ENCODE data around the gene MSI2.
"Not testable (repeated sequence)": the region's sequence is repeated elsewhere in the genome, so short reads cannot be mapped to it uniquely, and the experiment has no call there.

MSI2 gene

DNA sequence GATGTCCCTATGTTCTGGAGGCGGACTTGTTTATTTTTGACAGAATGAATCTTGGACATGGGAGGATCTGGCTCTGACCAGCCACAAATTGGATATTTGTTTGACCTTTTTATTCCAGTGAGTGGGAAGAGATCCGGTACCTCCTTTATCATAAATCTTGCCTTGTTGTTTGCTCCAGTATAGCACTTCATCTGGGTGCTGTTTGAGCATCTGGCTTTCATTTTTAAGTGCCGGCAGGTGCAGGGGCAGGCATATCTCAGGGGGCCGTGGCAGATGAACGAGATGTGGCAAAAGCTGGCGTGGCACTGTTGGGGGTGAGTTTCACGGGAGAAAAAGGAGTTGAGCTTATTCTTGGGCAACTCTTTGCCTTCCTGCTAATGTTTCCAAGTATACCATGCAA is 37.8 kb downstream of the MSI2 start:
- no peak for DNase-seq

DNA sequence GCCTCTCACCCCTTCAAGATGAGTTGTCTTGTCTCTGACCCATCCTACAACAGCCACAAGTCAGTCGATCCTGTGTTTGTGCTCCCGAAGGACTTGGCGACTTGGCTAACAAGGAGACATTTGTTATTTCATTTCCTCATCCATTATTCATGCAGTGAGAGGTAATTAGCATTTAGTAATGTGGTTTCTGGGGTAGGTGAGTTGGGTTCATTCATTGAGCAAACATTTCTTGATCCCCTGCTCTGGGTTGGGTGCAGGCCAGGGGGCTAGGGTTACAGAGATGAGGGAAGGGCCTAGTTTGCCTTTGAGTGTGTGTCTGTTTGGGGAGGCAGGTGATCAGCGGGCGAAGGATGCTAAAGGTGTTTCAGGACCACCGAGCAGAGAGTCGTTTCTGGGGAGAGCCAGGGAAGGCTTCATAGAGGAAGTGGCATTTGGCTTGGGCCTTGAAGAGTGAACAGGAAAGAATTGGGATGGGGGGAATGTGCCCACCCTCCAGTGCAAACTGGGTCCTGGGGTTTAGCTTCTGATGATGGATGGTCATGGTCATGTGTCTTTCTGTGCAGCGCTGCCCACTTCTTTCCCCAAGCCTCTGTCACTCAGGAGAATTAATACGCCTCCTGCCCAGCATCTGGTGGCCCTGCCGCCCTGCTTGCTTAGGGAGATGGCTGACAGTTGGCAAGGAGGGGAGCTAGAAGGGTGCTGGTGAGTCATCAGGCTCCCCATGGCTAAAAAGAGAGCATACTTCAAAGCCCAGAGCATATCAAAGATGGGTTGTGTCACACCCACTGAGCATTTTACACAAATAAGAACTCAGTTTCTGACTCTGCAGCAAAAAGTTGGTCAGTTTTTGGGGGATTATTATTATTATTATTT is 38.5 kb downstream of the MSI2 start:
- DNase-seq: peak; percentile 19

DNA sequence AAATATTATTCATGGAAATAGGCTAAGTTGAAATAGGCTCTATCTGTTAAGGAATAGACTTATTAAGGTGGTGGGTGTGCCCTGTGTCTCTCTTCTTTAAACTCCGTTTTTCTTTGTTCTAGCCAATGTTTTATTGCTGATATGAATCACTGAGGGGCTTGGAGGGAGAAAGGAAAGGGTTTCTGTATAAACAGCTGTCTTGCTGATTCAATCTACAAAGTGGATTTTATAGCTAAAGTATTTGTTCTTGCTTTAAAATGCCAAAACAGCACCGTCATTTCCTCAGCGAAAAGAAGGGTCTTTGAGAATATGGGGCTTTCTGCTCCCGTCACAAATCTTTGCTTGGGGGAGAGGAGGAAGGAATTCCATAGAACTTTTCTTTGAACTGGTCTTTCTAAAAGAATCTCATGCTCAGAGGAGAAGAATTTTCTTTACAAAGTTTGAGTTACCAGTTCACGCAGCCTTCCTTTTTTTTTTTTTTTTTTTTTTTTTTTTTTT is 39.3 kb downstream of the MSI2 start:
- no peak for DNase-seq

DNA sequence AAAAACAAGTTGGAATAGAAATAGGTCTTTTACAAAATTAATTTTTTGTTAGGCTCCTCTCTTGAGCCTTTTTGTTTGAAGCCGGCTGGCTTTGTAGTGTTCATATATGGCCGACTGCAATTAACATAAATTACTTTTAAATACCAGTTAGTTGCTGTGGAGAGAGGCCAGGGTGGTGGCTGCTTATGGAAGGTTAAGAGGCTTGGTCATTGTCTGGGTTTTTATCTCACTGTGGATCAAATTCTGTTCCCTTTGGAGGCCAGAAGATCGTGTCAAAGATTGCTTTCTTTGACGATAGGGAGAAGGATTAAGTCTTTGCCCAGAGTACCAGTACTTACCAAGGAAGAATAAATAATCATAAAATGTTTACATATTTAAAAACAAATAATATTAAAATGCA is 39.9 kb downstream of the MSI2 start:
- DNase-seq: no peak

GRCh38 chr17:57299176-57299575 is 42.9 kb downstream of the MSI2 start:
- no peak for DNase-seq

- not testable (repeated sequence) for DNase-seq
Observed at GRCh38 chr17:57300592-57300991, 44.3 kb downstream of the MSI2 start.

GRCh38 chr17:57302690-57303465 is 46.6 kb downstream of the MSI2 start:
- no peak for DNase-seq

- no peak for DNase-seq
Observed at GRCh38 chr17:57305144-57305728, 48.9 kb downstream of the MSI2 start.

DNA sequence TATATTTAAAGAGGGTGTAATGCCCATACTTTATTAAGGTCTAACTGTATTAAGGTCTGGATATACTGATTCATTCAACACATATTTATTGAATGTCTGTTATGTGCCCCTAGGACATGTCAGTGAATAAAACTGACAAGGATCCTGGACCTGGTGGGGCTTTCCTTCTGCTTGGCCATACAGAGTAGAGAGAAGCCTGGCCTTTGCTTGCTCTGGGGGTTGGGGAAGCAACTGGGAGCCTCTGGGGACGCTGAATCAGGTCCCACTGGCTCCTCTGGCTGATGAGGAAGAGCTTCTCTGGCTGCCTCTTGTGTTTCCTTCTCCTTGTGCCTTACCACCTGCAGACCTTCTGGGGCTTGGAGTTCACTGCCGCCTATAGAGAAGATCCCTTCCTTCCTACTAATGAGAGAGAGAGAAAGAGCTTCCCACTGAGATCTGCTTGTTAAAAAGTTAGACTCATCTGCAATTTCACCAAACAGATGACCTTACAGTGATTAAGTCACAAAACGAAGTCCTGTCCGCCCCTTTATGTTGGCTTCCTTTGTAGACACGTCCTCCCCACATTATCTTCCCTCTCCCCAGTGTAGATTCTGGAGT is 49.7 kb downstream of the MSI2 start:
- no peak for DNase-seq

GRCh38 chr17:57308543-57309186 is 52.3 kb downstream of the MSI2 start:
- DNase-seq: no peak

DNA sequence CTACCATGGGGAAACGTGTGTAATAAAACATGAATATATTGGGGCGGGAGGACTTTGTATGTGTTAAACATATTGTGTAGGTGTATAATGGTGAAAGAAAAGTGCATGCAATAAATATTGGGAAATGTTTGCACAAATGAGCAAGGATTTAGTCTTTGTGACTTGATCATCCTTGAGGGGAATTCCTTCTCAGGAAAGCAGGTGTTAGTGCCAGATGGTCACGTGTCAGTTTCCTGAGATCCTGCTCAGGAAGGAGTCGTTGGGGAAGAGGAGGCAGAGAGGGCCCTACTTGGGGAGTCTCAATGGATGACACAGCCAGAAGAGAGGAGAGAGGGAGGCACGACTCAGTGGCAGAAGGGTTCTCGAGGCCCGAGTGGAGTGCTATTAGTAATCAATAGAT is 53.2 kb downstream of the MSI2 start:
- no peak for DNase-seq

- DNase-seq: no peak
Observed at GRCh38 chr17:57311281-57312216, 55.2 kb downstream of the MSI2 start.

DNA sequence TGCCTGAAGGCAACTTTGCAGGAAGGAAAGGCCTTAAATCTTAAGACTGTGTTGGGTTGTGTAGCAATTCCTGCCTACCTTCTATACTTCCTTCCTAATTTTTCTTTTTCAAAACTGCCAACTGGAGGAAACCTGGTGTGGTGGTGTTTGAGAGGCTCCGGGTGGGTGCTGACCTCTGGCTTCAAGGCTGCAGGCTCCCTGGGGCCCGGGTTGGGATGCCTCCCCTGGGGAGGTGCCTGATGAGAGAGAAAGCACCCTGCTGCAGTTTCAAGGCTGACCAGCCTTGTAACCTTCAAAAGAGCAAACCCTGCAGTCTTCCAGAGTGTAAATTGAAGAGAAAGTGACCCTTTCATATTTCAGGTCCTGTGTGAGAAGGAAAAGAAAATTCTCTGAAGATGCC is 55.9 kb downstream of the MSI2 start:
- DNase-seq: no peak

DNA sequence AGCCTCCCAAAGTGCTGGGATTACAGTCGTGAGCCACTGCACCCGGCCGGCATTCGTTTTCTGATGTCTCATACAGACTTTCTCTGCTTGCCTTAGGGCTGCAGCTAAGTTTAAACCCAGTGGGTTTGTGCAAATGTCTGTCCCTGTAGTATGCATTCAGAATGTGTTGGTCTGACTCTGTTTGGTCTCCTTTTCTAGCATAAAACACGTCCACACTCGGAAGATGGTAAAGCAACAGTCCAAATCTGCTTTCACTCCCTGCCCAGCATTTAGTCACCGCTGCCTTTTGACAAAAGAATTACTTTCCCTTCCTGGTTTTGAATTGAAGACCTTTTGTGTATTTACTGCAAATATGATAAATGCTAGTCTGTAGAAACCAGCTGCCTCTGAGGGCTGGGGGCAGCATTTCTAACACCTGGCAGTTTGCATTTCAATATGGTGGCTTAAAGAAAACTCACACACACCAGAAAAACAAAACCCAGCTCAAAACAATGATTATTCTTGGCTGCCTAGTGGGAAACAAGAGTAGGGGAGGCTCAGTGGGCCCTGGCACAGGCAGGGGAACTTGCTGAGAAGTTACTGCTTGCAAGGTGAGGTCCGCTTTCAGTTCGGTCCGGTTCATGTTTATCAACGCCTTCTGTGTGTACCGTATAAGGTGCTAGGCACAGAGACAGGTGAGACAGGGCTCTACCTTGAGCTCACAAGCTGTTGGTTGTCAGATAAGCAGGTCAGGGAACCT is 56.9 kb downstream of the MSI2 start:
- DNase-seq: no peak

DNA sequence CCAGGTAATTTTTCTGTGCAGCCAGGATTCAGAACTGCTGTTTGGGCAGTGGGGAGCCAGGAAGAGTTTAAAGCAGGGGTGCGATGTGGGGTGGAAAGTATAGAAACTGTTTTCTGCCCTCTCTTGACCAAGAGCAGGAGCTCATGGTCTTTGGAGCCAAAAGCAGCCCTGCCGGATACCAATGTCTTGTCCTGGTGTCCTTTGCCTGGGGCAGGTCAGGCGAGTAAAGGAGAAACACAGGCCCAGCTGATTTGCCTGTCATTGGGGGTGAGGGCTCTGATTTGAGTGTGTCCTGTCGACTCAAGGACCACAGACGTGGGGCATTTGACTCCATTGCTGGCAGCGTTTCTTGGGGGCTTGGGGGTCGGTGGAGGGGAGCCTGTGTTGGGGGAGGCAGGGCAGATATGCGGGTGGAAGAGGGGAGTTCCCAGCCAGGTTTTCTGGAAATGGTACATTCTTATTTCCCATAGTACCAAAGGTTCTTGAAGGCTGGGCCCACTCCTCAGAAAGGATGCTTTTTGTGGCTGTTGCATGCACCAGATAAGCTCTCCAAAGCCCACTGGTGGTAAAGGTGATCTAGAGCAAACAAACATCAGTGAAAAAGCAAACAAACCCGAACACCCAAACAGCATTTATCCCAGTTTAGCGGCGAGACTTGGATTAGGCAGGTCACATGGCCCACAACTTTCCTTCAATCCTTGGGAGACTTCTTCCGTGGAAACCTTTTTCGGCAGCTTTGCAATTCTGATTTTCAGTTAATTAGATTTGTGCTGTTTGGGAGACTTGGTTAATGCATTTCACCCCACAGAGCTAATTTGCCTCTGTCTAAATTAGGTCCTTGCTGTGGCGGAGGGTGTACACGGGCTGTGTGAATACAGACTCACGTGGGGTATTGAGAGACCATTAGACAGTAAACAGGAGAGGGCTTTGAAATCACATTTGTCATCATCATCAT is 59.0 kb downstream of the MSI2 start:
- no peak for DNase-seq

DNA sequence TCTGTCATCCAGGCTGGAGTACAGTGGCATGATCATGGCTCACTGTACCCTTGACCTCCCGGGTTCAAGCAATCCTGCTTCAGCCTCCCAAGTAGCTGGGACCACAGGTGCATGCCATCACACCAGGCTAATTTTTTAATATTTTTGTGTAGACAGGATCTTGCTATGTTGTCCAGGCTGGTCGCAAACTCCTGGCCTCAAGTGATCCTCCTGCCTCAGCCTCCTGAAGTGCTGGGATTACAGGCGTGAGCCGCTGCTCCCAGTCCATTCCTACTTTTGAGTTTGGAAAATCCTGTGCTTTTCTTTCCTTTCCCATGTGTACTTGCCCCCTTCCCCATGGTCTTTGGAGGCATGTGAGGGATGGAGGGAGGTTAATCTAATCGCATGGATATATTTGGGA is 60.0 kb downstream of the MSI2 start:
- DNase-seq: no peak

DNA sequence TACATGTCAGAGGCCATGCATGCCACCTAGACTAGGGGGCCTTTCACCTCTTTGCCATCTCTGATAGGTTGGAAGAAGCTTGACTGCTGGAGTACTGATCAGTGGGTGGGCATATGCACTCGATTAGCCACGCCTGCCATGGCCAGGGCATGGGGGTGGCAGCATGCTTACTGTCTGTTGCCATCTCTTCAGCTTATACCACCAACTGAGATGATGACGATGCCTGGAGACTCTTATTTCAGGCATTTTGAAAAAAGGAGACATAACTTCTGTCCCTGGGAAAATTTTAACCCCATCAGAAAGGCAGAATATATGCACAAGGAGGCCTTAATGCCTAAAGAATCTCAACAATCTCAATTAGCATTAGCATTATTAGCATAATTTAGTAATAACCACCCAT is 60.8 kb downstream of the MSI2 start:
- no peak for DNase-seq

GRCh38 chr17:57318913-57319312 is 62.6 kb downstream of the MSI2 start:
- no peak for DNase-seq

DNA sequence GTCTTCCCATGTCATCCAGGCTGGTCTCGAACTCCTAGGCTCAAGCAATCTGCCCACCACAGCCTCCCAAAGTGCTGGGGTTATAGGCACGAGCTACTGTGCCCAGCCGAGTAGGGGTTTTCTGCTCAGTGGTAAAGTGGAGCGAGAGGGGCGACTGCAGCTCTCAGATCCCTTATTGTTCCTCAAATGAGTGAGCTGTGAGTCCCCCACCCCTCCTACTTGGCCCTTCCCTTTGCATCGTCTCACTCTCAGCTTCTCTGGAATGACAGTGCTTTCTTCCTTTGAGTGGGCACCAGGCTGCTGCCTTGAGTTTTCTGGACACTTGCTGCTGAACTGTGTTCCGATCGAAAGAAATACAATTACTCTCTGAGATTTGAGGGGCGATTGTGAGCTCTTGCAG is 63.5 kb downstream of the MSI2 start:
- no peak for DNase-seq

GRCh38 chr17:57323391-57323790 is 67.1 kb downstream of the MSI2 start:
- no peak for DNase-seq

All from CD4-positive, alpha-beta T cell treated with Interleukin-10 for 1 hour (primary cell).